IMR-90 (cell line): ENCODE measurements around the gene BUD23. TPM values are rescaled to one million over a fixed set of nuclear protein-coding genes. Genes with fewer than 3 reads are reported as not detected.

Experiments
- ATAC-seq: fragments of 200-7000 bp; cut with Tn5 transposase; 2 replicates; pipeline ENCODE4 v1.9.1; 2020; ENCODE audit warnings: low read depth, mild to moderate bottlenecking, moderate library complexity
- BruUV-seq: library from RNA; stranded (reverse); fragments of 400-500 nt; replicated peaks from 2 replicates; lab custom pipeline; 2021; lab: Mats Ljungman, UMichigan
- CTCF ChIA-PET: fragments of 300-600 bp; formaldehyde crosslinking; extraction: SDS; loops from one replicate; lab custom pipeline; 2021; ENCODE audit warnings: antibody characterized with exemption; lab: Yijun Ruan, JAX
- POLR2A ChIA-PET: fragments of 300-600 bp; sonication (Branson Sonifier 250); formaldehyde crosslinking; loops from one replicate; lab custom pipeline; 2022; ENCODE audit warnings: antibody characterized with exemption; ENCODE audit not compliant: unreplicated experiment; lab: Charles Lee
- DNase-seq: peaks from one replicate; pipeline ENCODE4 v3.0.0; 2013
- H2AFZ ChIP-seq: replicated peaks from 2 replicates; pipeline ENCODE3; 2013; ENCODE audit warnings: low read length, mild to moderate bottlenecking; ENCODE audit not compliant: poor library complexity
- H2AK5ac ChIP-seq: 2 replicates; pipeline ENCODE4 v1.6.1; 2013; ENCODE audit warnings: low read depth, low read length, inconsistent platforms
- H2AK9ac ChIP-seq: replicated peaks from 2 replicates; pipeline ENCODE3; 2013; ENCODE audit warnings: mild to moderate bottlenecking, low read depth, low read length, moderate library complexity; ENCODE audit not compliant: poor library complexity
- H2BK120ac ChIP-seq: 2 replicates; pipeline ENCODE4 v1.6.1; 2013; ENCODE audit warnings: low read depth, low read length, inconsistent platforms
- H2BK15ac ChIP-seq: 3 replicates; pipeline ENCODE4 v1.6.1; 2013; ENCODE audit warnings: low read depth, low read length, inconsistent platforms
- H2BK20ac ChIP-seq: 2 replicates; pipeline ENCODE4 v1.6.1; 2013; ENCODE audit warnings: low read depth, mild to moderate bottlenecking, inconsistent platforms, low read length, moderate library complexity
- H2BK5ac ChIP-seq: 2 replicates; pipeline ENCODE4 v1.6.1; 2013; ENCODE audit warnings: mild to moderate bottlenecking, low read depth, low read length, inconsistent platforms; ENCODE audit not compliant: poor library complexity, severe bottlenecking
- H3K14ac ChIP-seq: replicated peaks from 2 replicates; pipeline ENCODE4 v1.6.1; 2013; ENCODE audit warnings: low read depth, low read length, inconsistent platforms
- H3K18ac ChIP-seq: 2 replicates; pipeline ENCODE4 v1.6.1; 2013; ENCODE audit warnings: low read depth, low read length, control low read depth
- H3K23ac ChIP-seq: 2 replicates; pipeline ENCODE4 v1.6.1; 2013; ENCODE audit warnings: low read depth, low read length, inconsistent platforms
- H3K27ac ChIP-seq: 2 replicates; pipeline ENCODE4 v1.5.1; 2013; ENCODE audit warnings: mild to moderate bottlenecking, control low read depth, low read length; ENCODE audit not compliant: insufficient read depth
- H3K27me3 ChIP-seq: 2 replicates; pipeline ENCODE4 v1.6.1; 2013; ENCODE audit warnings: low read length; ENCODE audit not compliant: control insufficient read depth, insufficient read depth
- H3K36me3 ChIP-seq: 2 replicates; pipeline ENCODE4 v1.6.1; 2013; ENCODE audit warnings: low read length, mixed read lengths; ENCODE audit not compliant: control insufficient read depth, insufficient read depth
- H3K4ac ChIP-seq: 2 replicates; pipeline ENCODE4 v1.6.1; 2013; ENCODE audit warnings: low read depth, low read length, inconsistent platforms
- H3K4me1 ChIP-seq: 2 replicates; pipeline ENCODE4 v1.6.1; 2013; ENCODE audit warnings: low read length, mixed read lengths; ENCODE audit not compliant: control insufficient read depth, insufficient read depth
- H3K4me2 ChIP-seq: 2 replicates; pipeline ENCODE4 v1.6.1; 2013; ENCODE audit warnings: low read depth, mild to moderate bottlenecking, control low read depth, low read length, moderate library complexity
- H3K4me3 ChIP-seq: 2 replicates; pipeline ENCODE4 v1.5.1; 2013; ENCODE audit warnings: low read depth, mild to moderate bottlenecking, control low read depth, low read length, moderate library complexity; ENCODE audit not compliant: insufficient read depth
- H3K56ac ChIP-seq: 2 replicates; pipeline ENCODE4 v1.6.1; 2013; ENCODE audit warnings: low read length, inconsistent platforms; ENCODE audit not compliant: insufficient read depth; ENCODE audit errors: extremely low read depth
- H3K79me1 ChIP-seq, 2 experiments: 2 replicates each; pipeline ENCODE4 v1.6.1; 2013; ENCODE audit warnings: low read length in 2 of 2, inconsistent platforms in 1 of 2, low read depth in 1 of 2
- H3K9ac ChIP-seq: 2 replicates; pipeline ENCODE4 v1.6.1; 2013; ENCODE audit warnings: low read depth, low read length, control low read depth
- H3K9me1 ChIP-seq: 2 replicates; pipeline ENCODE4 v1.6.1; 2013; ENCODE audit warnings: low read length, inconsistent platforms; ENCODE audit not compliant: insufficient read depth
- H3K9me3 ChIP-seq: 2 replicates; pipeline ENCODE4 v1.6.1; 2013; ENCODE audit warnings: low read length; ENCODE audit not compliant: control insufficient read depth, insufficient read depth
- H4K20me1 ChIP-seq: 2 replicates; pipeline ENCODE4 v1.6.1; 2013; ENCODE audit warnings: low read length, inconsistent platforms; ENCODE audit not compliant: insufficient read depth
- H4K5ac ChIP-seq: 2 replicates; pipeline ENCODE4 v1.6.1; 2013; ENCODE audit warnings: mild to moderate bottlenecking, low read depth, low read length, control low read depth
- H4K8ac ChIP-seq, 2 experiments: 2 replicates each; pipeline ENCODE4 v1.6.1; 2013; ENCODE audit warnings: low read depth in 2 of 2, low read length in 2 of 2, control low read depth in 1 of 2, inconsistent platforms in 1 of 2
- H4K91ac ChIP-seq: 2 replicates; pipeline ENCODE4 v1.6.1; 2013; ENCODE audit warnings: low read depth, low read length, inconsistent platforms; ENCODE audit not compliant: insufficient read depth
- BHLHE40 ChIP-seq: fragments of 150-350 bp; IDR thresholded peaks from 2 replicates; pipeline ENCODE4 v1.6.1; 2016; ENCODE audit warnings: mild to moderate bottlenecking, low read depth, low read length
- CEBPB ChIP-seq: IDR thresholded peaks from 2 replicates; pipeline ENCODE4 v1.6.1; 2012; ENCODE audit warnings: low read depth, low read length, improper control_type of control experiment
- CHD1 ChIP-seq: IDR thresholded peaks from 2 replicates; pipeline ENCODE4 v1.6.1; 2012; ENCODE audit warnings: low read depth, low read length, improper control_type of control experiment
- CTCF ChIP-seq: conservative IDR thresholded peaks from 2 replicates; pipeline ENCODE4 v1.5.1; 2012; ENCODE audit warnings: mild to moderate bottlenecking, low read depth, low read length, improper control_type of control experiment
- ELK1 ChIP-seq: fragments of 150-350 bp; IDR thresholded peaks from 2 replicates; pipeline ENCODE4 v1.6.1; 2016; ENCODE audit warnings: low read depth, mild to moderate bottlenecking, low read length, moderate library complexity, borderline replicate concordance
- FOS ChIP-seq: fragments of 150-350 bp; IDR thresholded peaks from 2 replicates; pipeline ENCODE4 v1.6.1; 2016; ENCODE audit warnings: low read depth, low read length
- MAZ ChIP-seq: IDR thresholded peaks from 2 replicates; pipeline ENCODE4 v1.6.1; 2012; ENCODE audit warnings: low read depth, mild to moderate bottlenecking, low read length, improper control_type of control experiment, moderate library complexity, borderline replicate concordance
- MXI1 ChIP-seq: IDR thresholded peaks from 2 replicates; pipeline ENCODE4 v1.6.1; 2012; ENCODE audit warnings: low read depth, mild to moderate bottlenecking, low read length, moderate library complexity, borderline replicate concordance
- NFE2L2 ChIP-seq: fragments of 150-350 bp; IDR thresholded peaks from 2 replicates; pipeline ENCODE4 v1.6.1; 2016; ENCODE audit warnings: low read depth, mild to moderate bottlenecking, low read length
- POLR2A ChIP-seq: IDR thresholded peaks from 2 replicates; pipeline ENCODE4 v1.6.1; 2012; ENCODE audit warnings: mild to moderate bottlenecking, low read depth, low read length
- RAD21 ChIP-seq: IDR thresholded peaks from 2 replicates; pipeline ENCODE4 v1.6.1; 2012; ENCODE audit warnings: low read length, improper control_type of control experiment
- RCOR1 ChIP-seq: IDR thresholded peaks from 2 replicates; pipeline ENCODE4 v1.6.1; 2012; ENCODE audit warnings: mild to moderate bottlenecking, low read length, improper control_type of control experiment; ENCODE audit not compliant: insufficient replicate concordance
- SMC3 ChIP-seq: fragments of 150-350 bp; IDR thresholded peaks from 2 replicates; pipeline ENCODE4 v1.6.1; 2016; ENCODE audit warnings: low read depth, mild to moderate bottlenecking, antibody characterized with exemption, low read length, moderate library complexity
- USF2 ChIP-seq: fragments of 150-350 bp; IDR thresholded peaks from 2 replicates; pipeline ENCODE4 v1.6.1; 2017; ENCODE audit warnings: mild to moderate bottlenecking, antibody characterized with exemption, low read length, low read depth
- WGBS, 2 experiments: methylation state at CpG; one replicate each; pipeline versions ENCODE4 v1.1.5 to v1.1.7; 2013; ENCODE audit warnings: missing lambda C conversion rate in 2 of 2; ENCODE audit not compliant: insufficient read length in 1 of 2; ENCODE audit errors: extremely low coverage in 2 of 2; 5-methylcytosine and 5-hydroxymethylcytosine counted together
- dilution Hi-C: fragments of 300-500 bp; cut with HindIII; formaldehyde crosslinking; loops from one replicate; pipeline ENCODE4 v1.14.3; 2018; ENCODE audit warnings: low sequenced_read_pairs; ENCODE audit not compliant: unreplicated experiment
- in situ Hi-C: fragments of 300-500 bp; cut with MboI; formaldehyde crosslinking; loops from 3 replicates; pipeline ENCODE4 v1.14.3; 2019; ENCODE audit warnings: low sequenced_read_pairs, inconsistent platforms, mixed read lengths
- intact Hi-C: fragments of 100-400 bp; cut with micrococcal nuclease; formaldehyde crosslinking; loops from 2 replicates; pipeline ENCODE4 v1.10.0; 2022
- polyA plus RNA-seq, 3 experiments: library from polyadenylated mRNA; depleted of rRNA; stranded (reverse); fragments of >200 nt; gene quantifications; 2 replicates each; pipeline ENCODE4 v1.2.3, GENCODE V29; 2012; ENCODE audit warnings: low replicate concordance in 1 of 3
- total RNA-seq: library from RNA; depleted of rRNA; stranded (reverse); fragments of >200 nt; gene quantifications from 2 replicates; pipeline ENCODE4 v1.2.3, GENCODE V29; 2012

Gene BUD23
- total and polyA plus RNA-seq, 2 of the 4 experiments (the other 2 are of a cell fraction): 35.7 to 65.2 TPM

GRCh38 chr7:73735528-73735905, 52.1 kb downstream of the BUD23 start:
- peaks cover 8% of the 10 kb centered on the region for H3K9me1 ChIP-seq
- no peaks in the 10 kb centered on the region for H3K27me3 ChIP-seq
- intact Hi-C loops (loop anchor here (5.0 kb wide), 1 partner anchor 117 kb away; no protein-coding TSS in a partner anchor), dilution Hi-C loops (no loop called here), in situ Hi-C loops (no loop called here)
- H3K9ac ChIP-seq: no peak overlapping the region
- no peak overlapping the region for H2BK15ac ChIP-seq
- H4K8ac ChIP-seq: no peak overlapping the region; a peak in 1 of 4 replicates
- no peak overlapping the region for H3K18ac ChIP-seq
- peaks cover 3% of the 10 kb centered on the region; the same call in 1 of the 2 replicates for H4K20me1 ChIP-seq
- peaks cover 5 to 27% of the 10 kb centered on the region in 2 experiments; a peak in 3 of 4 replicates for H3K79me1 ChIP-seq
- H3K36me3 ChIP-seq: 0 out of 2 replicates have a peak, but pooled peaks cover 6% of the 10 kb centered on the region
- H3K27ac ChIP-seq: no peak overlapping the region
- H3K9me3 ChIP-seq: no peaks in the 10 kb centered on the region
- no peak overlapping the region for H3K14ac ChIP-seq
- POLR2A ChIA-PET: no interaction called here
- no peak overlapping the region for H3K4me2 ChIP-seq
- 100% methylated on average over 4 of the region's 8 CpGs; no CpG with 5 or more reads in 1 of the 2 experiments for WGBS, 2 experiments
- no peak overlapping the region for H2BK20ac ChIP-seq
- ATAC-seq: no peak
- no peak overlapping the region for H2AFZ ChIP-seq
- no peak overlapping the region for H2BK5ac ChIP-seq
- H3K23ac ChIP-seq: no peak overlapping the region
- no peak overlapping the region for H2BK120ac ChIP-seq
- no peak for TF ChIP-seq CHD1
- no peak for TF ChIP-seq ELK1
- no peak for TF ChIP-seq FOS
- no peak for TF ChIP-seq CTCF
- TF ChIP-seq RCOR1: no peak
- TF ChIP-seq CEBPB: no peak
- no peak for TF ChIP-seq POLR2A
- no peak for TF ChIP-seq USF2
- no peak for TF ChIP-seq RAD21
- TF ChIP-seq MAZ: no peak
- TF ChIP-seq NFE2L2: no peak
- no peak for TF ChIP-seq SMC3
- TF ChIP-seq BHLHE40: no peak
- TF ChIP-seq MXI1: no peak
- H3K4ac ChIP-seq: no peak overlapping the region
- no peak overlapping the region for H2AK9ac ChIP-seq
- H3K4me1 ChIP-seq: peaks cover 7% of the 10 kb centered on the region
- no peak overlapping the region for H3K4me3 ChIP-seq
- no peak overlapping the region for H4K91ac ChIP-seq
- CTCF ChIA-PET: interaction anchor here (0.6 kb wide), 1 partner anchor 49 kb away, joined by 5 read pairs; no protein-coding TSS in a partner anchor
- DNase-seq: no peak
- no peak overlapping the region for H4K5ac ChIP-seq
- H3K56ac ChIP-seq: no peak overlapping the region
- BruUV-seq: no TSS peak
- H2AK5ac ChIP-seq: no peak overlapping the region
